SK-N-SH treated with all-trans-retinoic acid at 6 μM for 48 hours (cell line): Measurements from ENCODE around the gene RAB4B.
"Not testable (repeated sequence)": the region's sequence is repeated elsewhere in the genome, so short reads cannot be mapped to it uniquely, and the experiment has no call there.

Source experiments
- ATAC-seq: fragments of 200-7000 bp; cut with Tn5 transposase; 3 replicates; pipeline ENCODE4 v1.9.1; 2020; ENCODE audit warnings: mild to moderate bottlenecking, moderate library complexity
- BACH2 ChIP-seq: fragments of 250-450 bp; sonication (Bioruptor Pico); IDR thresholded peaks from 2 replicates; pipeline ENCODE4 v1.9.0; 2021; ENCODE audit warnings: mild to moderate bottlenecking, borderline replicate concordance
- CSDC2 ChIP-seq: fragments of 250-450 bp; sonication (Bioruptor Pico); IDR thresholded peaks from 2 replicates; pipeline ENCODE4 v1.5.0; 2020; ENCODE audit warnings: mild to moderate bottlenecking, moderate library complexity
- CSRNP3 ChIP-seq: fragments of 250-450 bp; sonication (Bioruptor Pico); IDR thresholded peaks from 2 replicates; pipeline ENCODE4 v1.5.1; 2021; ENCODE audit warnings: mild to moderate bottlenecking, moderate library complexity
- ESRRG ChIP-seq: fragments of 250-450 bp; sonication (Bioruptor Pico); IDR thresholded peaks from 2 replicates; pipeline ENCODE4 v1.6.1; 2021; ENCODE audit warnings: mild to moderate bottlenecking
- ISL1 ChIP-seq: fragments of 250-450 bp; sonication (Bioruptor Pico); IDR thresholded peaks from 2 replicates; pipeline ENCODE4 v2.1.2; 2022; ENCODE audit warnings: mild to moderate bottlenecking, moderate library complexity
- OSR1 ChIP-seq: fragments of 250-450 bp; sonication (Bioruptor Pico); IDR thresholded peaks from 2 replicates; pipeline ENCODE4 v1.8.0; 2022; ENCODE audit warnings: moderate library complexity, mild to moderate bottlenecking, inconsistent platforms
- PPARA ChIP-seq: fragments of 250-450 bp; sonication (Bioruptor Pico); IDR thresholded peaks from 2 replicates; pipeline ENCODE4 v1.5.0; 2020; ENCODE audit warnings: mild to moderate bottlenecking, borderline replicate concordance
- SNAI2 ChIP-seq: fragments of 250-450 bp; sonication (Bioruptor Pico); IDR thresholded peaks from 2 replicates; pipeline ENCODE4 v1.5.0; 2020; ENCODE audit warnings: mild to moderate bottlenecking, moderate library complexity
- TCF4 ChIP-seq: fragments of 250-450 bp; sonication (Bioruptor Pico); IDR thresholded peaks from 2 replicates; pipeline ENCODE4 v1.8.0; 2021; ENCODE audit warnings: mild to moderate bottlenecking, moderate library complexity, borderline replicate concordance
- TOX ChIP-seq: fragments of 250-450 bp; sonication (Bioruptor Pico); IDR thresholded peaks from 2 replicates; pipeline ENCODE4 v1.8.0; 2021; ENCODE audit warnings: mild to moderate bottlenecking, moderate library complexity, borderline replicate concordance
- ZC3H10 ChIP-seq: fragments of 250-450 bp; sonication (Bioruptor Pico); IDR thresholded peaks from 2 replicates; pipeline ENCODE4 v1.5.1; 2021; ENCODE audit warnings: mild to moderate bottlenecking, moderate library complexity
- ZFP3 ChIP-seq: fragments of 250-450 bp; sonication (Bioruptor Pico); IDR thresholded peaks from 2 replicates; pipeline ENCODE4 v1.5.0; 2020; ENCODE audit warnings: mild to moderate bottlenecking, moderate library complexity
- ZFP30 ChIP-seq: fragments of 450-650 bp; formaldehyde crosslinking; IDR thresholded peaks from 2 replicates; pipeline ENCODE4 v1.5.0; 2022; ENCODE audit warnings: mild to moderate bottlenecking, moderate library complexity
- ZNF565 ChIP-seq: fragments of 450-650 bp; formaldehyde crosslinking; conservative IDR thresholded peaks from 2 replicates; pipeline ENCODE4 v1.5.0; 2020; ENCODE audit warnings: low read depth, mild to moderate bottlenecking, moderate library complexity
- ZNF8 ChIP-seq: fragments of 450-650 bp; formaldehyde crosslinking; IDR thresholded peaks from 2 replicates; pipeline ENCODE4 v1.5.0; 2020; ENCODE audit warnings: mild to moderate bottlenecking, moderate library complexity
- TF ChIP-seq, protein P1 (sequence below): fragments of 250-450 bp; sonication (Bioruptor Pico); IDR thresholded peaks from 2 replicates; pipeline ENCODE4 v1.5.1; 2020; ENCODE audit warnings: low read depth, mild to moderate bottlenecking, moderate library complexity
- TF ChIP-seq, protein P2 (sequence below): fragments of 250-450 bp; sonication (Bioruptor Pico); IDR thresholded peaks from 2 replicates; pipeline ENCODE4 v1.8.0; 2020; ENCODE audit warnings: mild to moderate bottlenecking, moderate library complexity, borderline replicate concordance
- TF ChIP-seq, protein P3 (sequence below): fragments of 250-450 bp; sonication (Bioruptor Pico); IDR thresholded peaks from 2 replicates; pipeline ENCODE4 v1.5.0; 2020; ENCODE audit warnings: mild to moderate bottlenecking, moderate library complexity

RAB4B gene

DNA sequence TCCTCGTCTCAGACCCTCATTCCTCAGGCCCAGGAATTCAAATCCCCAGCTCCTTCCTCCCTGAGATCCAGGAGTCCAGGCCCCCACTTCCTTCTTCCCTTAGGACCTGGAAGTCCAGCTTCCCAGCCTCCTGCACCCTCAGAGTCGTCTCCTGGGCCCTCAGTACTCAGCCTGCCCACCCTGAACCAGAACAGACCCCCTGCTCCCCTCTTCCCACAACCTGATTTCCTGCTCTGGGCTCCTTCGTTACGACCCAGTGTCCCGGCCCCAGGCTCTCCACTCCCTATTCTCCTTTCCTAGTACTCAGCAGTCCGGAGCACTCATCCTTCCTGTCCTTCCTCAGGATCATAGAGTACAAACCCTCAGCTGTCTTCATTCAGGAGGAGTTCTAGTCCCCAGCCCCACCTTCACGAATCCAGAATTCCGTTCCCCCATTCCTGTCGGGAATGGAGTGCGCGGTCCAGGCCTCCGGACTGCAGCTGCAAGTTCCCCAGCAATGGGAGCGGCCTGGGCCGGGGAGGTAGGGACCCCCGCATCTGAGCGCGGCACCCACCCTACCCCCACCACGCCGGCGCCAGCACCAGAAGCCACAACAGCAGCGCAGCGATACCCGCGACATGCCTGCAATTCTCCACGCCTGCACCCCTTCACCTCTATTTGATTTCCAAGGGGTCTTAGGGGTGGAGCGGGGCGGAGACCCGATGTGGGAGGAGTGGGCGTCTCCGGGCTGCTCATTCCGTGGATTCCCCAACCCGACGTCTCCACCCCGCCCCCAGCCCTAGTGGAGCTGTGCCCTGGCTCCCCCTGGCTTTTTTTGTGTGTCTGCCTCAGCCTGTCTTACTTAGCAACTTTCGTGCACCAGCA, 33.7 kb downstream of the RAB4B start:
- no peak for ATAC-seq
- TF ChIP-seq, protein P1, sequence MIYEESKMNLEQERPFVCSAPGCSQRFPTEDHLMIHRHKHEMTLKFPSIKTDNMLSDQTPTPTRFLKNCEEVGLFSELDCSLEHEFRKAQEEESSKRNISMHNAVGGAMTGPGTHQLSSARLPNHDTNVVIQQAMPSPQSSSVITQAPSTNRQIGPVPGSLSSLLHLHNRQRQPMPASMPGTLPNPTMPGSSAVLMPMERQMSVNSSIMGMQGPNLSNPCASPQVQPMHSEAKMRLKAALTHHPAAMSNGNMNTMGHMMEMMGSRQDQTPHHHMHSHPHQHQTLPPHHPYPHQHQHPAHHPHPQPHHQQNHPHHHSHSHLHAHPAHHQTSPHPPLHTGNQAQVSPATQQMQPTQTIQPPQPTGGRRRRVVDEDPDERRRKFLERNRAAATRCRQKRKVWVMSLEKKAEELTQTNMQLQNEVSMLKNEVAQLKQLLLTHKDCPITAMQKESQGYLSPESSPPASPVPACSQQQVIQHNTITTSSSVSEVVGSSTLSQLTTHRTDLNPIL (CRISPR knock-in tag), result no peak

GRCh38 chr19:40812571-40812970, 34.5 kb downstream of the RAB4B start:
- ATAC-seq, result not testable (repeated sequence)

- peak; percentile 23 for ATAC-seq
- TF ChIP-seq, protein P2, sequence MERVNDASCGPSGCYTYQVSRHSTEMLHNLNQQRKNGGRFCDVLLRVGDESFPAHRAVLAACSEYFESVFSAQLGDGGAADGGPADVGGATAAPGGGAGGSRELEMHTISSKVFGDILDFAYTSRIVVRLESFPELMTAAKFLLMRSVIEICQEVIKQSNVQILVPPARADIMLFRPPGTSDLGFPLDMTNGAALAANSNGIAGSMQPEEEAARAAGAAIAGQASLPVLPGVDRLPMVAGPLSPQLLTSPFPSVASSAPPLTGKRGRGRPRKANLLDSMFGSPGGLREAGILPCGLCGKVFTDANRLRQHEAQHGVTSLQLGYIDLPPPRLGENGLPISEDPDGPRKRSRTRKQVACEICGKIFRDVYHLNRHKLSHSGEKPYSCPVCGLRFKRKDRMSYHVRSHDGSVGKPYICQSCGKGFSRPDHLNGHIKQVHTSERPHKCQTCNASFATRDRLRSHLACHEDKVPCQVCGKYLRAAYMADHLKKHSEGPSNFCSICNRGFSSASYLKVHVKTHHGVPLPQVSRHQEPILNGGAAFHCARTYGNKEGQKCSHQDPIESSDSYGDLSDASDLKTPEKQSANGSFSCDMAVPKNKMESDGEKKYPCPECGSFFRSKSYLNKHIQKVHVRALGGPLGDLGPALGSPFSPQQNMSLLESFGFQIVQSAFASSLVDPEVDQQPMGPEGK, result no peak
- TF ChIP-seq CSDC2 (CRISPR knock-in tag) (no peak), ZFP30 (CRISPR knock-in tag) (no peak), ZC3H10 (CRISPR knock-in tag) (no peak), ZFP3 (CRISPR knock-in tag) (no peak), OSR1 (CRISPR knock-in tag) (no peak), TOX (CRISPR knock-in tag) (no peak), SNAI2 (CRISPR knock-in tag) (no peak), TCF4 (CRISPR knock-in tag) (no peak), ISL1 (CRISPR knock-in tag) (no peak), CSRNP3 (CRISPR knock-in tag) (no peak), ZNF565 (no peak), ZNF8 (no peak), ESRRG (CRISPR knock-in tag) (no peak), PPARA (CRISPR knock-in tag) (no peak)
- TF ChIP-seq, protein P1 (CRISPR knock-in tag), result no peak
- TF ChIP-seq, protein P3, sequence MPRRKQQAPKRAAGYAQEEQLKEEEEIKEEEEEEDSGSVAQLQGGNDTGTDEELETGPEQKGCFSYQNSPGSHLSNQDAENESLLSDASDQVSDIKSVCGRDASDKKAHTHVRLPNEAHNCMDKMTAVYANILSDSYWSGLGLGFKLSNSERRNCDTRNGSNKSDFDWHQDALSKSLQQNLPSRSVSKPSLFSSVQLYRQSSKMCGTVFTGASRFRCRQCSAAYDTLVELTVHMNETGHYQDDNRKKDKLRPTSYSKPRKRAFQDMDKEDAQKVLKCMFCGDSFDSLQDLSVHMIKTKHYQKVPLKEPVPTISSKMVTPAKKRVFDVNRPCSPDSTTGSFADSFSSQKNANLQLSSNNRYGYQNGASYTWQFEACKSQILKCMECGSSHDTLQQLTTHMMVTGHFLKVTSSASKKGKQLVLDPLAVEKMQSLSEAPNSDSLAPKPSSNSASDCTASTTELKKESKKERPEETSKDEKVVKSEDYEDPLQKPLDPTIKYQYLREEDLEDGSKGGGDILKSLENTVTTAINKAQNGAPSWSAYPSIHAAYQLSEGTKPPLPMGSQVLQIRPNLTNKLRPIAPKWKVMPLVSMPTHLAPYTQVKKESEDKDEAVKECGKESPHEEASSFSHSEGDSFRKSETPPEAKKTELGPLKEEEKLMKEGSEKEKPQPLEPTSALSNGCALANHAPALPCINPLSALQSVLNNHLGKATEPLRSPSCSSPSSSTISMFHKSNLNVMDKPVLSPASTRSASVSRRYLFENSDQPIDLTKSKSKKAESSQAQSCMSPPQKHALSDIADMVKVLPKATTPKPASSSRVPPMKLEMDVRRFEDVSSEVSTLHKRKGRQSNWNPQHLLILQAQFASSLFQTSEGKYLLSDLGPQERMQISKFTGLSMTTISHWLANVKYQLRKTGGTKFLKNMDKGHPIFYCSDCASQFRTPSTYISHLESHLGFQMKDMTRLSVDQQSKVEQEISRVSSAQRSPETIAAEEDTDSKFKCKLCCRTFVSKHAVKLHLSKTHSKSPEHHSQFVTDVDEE (CRISPR knock-in tag), result no peak
- TF ChIP-seq, all 23 proteins: peak for 0
These were observed 35.1 kb downstream of the RAB4B start for GRCh38 chr19:40813182-40813581.

GRCh38 chr19:40815223-40815622, 37.2 kb downstream of the RAB4B start:
- ATAC-seq, result no peak
- TF ChIP-seq BACH2 (no peak), TOX (CRISPR knock-in tag) (no peak), PPARA (CRISPR knock-in tag) (no peak), ESRRG (CRISPR knock-in tag) (no peak)

- peak; percentile 93 for ATAC-seq
These were observed 40.7 kb downstream of the RAB4B start for GRCh38 chr19:40818480-40819399.

DNA sequence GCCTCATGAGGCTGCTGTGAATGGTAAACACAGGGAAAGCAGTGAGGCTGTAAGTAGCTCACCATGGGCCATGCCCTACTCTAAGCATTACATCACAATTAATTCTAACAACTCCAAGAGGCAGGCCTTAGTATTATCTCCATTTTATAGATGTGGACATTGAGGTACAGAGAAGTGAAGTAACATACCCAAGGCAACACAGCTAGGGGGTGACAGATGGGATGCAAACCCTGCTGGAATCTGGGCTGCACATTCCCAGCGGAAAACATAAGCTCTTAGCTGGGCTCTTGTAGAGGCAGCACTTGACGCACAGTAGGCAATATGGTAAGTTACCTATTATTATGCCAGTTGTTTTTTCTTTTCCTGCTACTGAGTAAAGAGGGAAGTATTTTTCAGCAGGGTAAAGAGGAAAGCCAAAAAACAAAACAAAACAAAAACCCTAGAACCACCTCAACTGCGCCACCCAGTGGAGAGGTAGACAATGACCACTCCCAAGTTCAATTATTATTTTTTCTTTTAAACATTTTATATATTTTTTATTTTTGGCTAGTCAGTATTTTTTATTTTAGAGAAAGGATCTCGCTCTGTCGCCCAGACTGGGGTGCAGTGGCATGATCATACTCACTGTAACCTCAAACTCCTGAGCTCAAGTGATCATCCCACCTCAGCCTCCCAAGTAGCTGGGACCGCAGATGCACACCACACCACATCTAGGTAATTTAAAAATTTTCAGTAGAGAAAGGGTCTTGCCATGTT, 41.6 kb downstream of the RAB4B start:
- ATAC-seq, result peak; percentile 21
